HAP-1 (cell line): Measurements from ENCODE around the gene ZNF74.
A peak's percentile ranks its signal among the peaks of the same experiment; 100 is the strongest.

Source experiments
- DNase-seq, 2 experiments: peaks; one replicate each; pipeline ENCODE4 v3.0.0-alpha.2; 2016 to 2020; ENCODE audit warnings: low spot score in 2 of 2
- H3K27me3 ChIP-seq: fragments of 250-450 bp; sonication (Bioruptor Pico); 2 replicates; pipeline ENCODE4 v1.5.1; 2020; ENCODE audit warnings: low read depth, mild to moderate bottlenecking, moderate library complexity
- H3K36me3 ChIP-seq: fragments of 250-450 bp; sonication (Bioruptor Pico); replicated peaks from 2 replicates; pipeline ENCODE4 v1.5.1; 2020; ENCODE audit warnings: mild to moderate bottlenecking
- H3K4me1 ChIP-seq: fragments of 250-450 bp; sonication (Bioruptor Pico); 2 replicates; pipeline ENCODE4 v1.5.1; 2020; ENCODE audit warnings: mild to moderate bottlenecking
- H3K4me3 ChIP-seq: fragments of 250-450 bp; sonication (Bioruptor Pico); 2 replicates; pipeline ENCODE4 v1.5.1; 2020; ENCODE audit warnings: mild to moderate bottlenecking, moderate library complexity
- H3K9me3 ChIP-seq: fragments of 250-450 bp; sonication (Bioruptor Pico); 2 replicates; pipeline ENCODE4 v1.5.1; 2020; ENCODE audit warnings: mild to moderate bottlenecking, moderate library complexity
- in situ Hi-C: fragments of 300-500 bp; cut with MboI; formaldehyde crosslinking; loops from 3 replicates; pipeline ENCODE4 v1.14.3; 2020; ENCODE audit warnings: low sequenced_read_pairs, inconsistent platforms, mixed read lengths

The ZNF74 gene

DNA sequence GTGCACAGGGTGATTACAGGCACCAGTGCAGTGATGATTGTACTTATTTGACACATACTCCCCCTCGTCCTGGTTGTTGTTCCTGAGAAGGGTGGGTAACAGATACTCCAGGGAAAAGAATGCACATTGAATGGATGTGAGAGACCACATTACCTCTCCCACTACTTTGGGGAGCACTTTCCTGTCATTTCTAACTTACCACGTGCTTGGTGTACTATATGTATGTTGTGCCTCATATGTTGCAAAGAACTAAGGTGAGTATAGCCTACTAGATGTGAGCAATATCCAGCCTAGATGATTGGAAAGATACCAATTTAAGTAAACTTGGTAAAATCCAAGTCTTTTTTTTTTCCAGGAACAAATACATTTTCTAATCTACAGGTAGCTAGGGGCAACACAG is 58.0 kb downstream of the ZNF74 start:
- Histone ChIP-seq H3K27me3 (no peaks in the 10 kb centered on the region), H3K4me1 (no peaks in the 10 kb centered on the region), H3K4me3 (no peak overlapping the region), H3K36me3 (peaks cover 18% of the 10 kb centered on the region; the same call in 1 of the 2 replicates), H3K9me3 (no peaks in the 10 kb centered on the region)
- DNase-seq, result no peak
- in situ Hi-C loops, result loop anchor here (10.0 kb wide), 1 partner anchor 297 kb away; the partner anchor contains the start of gene CCDC188

DNA sequence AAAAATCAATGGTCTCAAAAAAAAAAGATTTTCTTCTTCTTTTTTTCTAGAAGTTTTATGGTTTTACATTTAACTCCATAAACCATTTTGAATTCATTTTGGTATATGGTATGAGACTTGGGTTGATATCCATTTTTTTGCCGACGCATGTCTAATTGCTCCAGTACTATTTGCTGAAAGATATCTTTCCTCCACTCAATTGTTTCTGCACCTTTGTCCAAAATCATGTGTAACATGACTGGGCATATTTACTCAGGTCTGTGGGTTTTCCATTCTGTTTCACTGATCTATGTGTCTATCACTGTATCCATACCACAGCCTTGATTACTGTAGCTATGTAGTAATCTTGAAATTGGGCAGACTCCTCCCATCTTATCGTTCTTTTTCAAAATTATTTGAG is 59.3 kb downstream of the ZNF74 start:
- in situ Hi-C loops, result loop anchor here (10.0 kb wide), 1 partner anchor 298 kb away; the partner anchor contains the start of gene CCDC188
- Histone ChIP-seq H3K4me1 (no peaks in the 10 kb centered on the region), H3K36me3 (peaks cover 19% of the 10 kb centered on the region), H3K27me3 (no peaks in the 10 kb centered on the region), H3K9me3 (no peaks in the 10 kb centered on the region), H3K4me3 (no peak overlapping the region)
- DNase-seq, result no peak

DNA sequence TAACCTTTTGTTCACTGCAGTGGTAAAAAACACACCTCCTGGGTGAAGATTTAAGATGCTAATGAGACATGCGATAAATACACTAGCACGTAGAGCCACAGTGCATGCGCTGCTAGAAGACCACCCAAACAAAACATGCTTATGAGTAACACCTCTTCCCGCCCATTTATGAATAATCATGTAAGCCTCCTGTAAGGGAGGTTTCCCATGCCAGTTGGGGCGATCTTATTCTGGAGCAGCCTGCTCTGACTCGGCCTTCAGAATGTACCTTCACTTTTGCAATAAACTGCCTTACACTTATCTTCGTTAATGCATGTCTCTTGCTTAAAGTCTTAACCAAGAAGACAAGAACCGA is 61.7 kb downstream of the ZNF74 start:
- H3K4me1 ChIP-seq, result no peaks in the 10 kb centered on the region
- peaks cover 24% of the 10 kb centered on the region for H3K36me3 ChIP-seq
- H3K4me3 ChIP-seq, result no peak overlapping the region
- in situ Hi-C loops, result loop anchor here (10.0 kb wide), 1 partner anchor 301 kb away; the partner anchor contains the start of gene CCDC188
- H3K9me3 ChIP-seq, result no peaks in the 10 kb centered on the region
- DNase-seq, result no peak
- H3K27me3 ChIP-seq, result no peaks in the 10 kb centered on the region

DNA sequence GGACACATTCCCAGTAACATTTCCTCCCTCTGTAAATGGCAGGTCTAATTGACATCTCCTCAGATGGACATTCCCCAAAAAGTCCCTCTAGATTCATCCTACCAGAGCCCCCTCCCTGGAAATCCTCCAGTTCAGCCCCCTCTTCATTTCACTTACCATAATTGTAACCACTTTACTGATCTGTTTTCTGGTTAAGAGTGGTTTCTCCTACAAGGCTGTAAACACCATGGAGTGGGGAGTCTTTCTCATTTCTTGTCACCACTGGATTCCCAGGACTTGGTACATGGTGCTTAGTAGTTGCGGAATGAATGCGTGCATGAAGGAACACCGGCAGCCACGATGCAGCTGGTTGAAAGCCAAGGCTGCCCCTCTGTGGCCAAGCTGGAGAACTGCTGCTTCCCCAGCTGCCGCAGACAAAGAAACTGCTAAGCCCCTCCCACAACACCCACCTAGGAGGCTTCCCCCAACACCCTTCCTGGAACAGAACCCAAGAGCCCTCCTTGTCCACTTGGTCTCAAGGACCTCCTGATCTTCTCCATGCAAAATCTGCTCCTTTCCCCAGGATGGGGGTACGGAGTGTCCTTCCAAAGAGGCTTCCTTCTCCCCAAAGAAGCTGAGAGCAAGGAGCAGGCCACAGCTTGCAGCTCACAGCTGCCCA is 62.2 kb downstream of the ZNF74 start:
- Histone ChIP-seq H3K4me1 (no peaks in the 10 kb centered on the region), H3K4me3 (no peak overlapping the region), H3K36me3 (peaks cover 27% of the 10 kb centered on the region), H3K27me3 (no peaks in the 10 kb centered on the region), H3K9me3 (no peaks in the 10 kb centered on the region)
- DNase-seq, result peak; percentile 87 to 89
- in situ Hi-C loops, result loop anchor here (10.0 kb wide), 1 partner anchor 301 kb away; the partner anchor contains the start of gene CCDC188

DNA sequence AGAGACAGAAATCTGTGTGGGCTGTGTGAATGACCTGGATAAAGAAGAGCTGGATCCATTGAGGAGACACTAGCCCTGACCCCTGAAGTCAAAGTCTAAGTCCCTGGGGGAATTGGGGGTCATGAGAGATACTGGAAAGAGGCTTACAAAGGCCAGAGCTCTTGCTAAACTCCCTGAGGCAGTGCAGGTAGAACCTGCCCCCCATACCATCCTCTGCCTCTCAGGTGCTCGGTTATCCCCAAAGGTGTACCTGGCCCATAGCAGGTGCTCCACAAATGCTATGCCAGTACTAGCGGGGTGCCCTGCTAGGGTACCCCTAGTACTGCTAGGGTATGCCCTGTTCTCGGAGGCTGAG is 62.7 kb downstream of the ZNF74 start:
- DNase-seq, result no peak
- in situ Hi-C loops, result loop anchor here (10.0 kb wide), 1 partner anchor 302 kb away; the partner anchor contains the start of gene CCDC188
- no peaks in the 10 kb centered on the region for H3K27me3 ChIP-seq
- no peak overlapping the region for H3K4me3 ChIP-seq
- H3K4me1 ChIP-seq, result no peaks in the 10 kb centered on the region
- peaks cover 27% of the 10 kb centered on the region for H3K36me3 ChIP-seq
- no peaks in the 10 kb centered on the region for H3K9me3 ChIP-seq

DNA sequence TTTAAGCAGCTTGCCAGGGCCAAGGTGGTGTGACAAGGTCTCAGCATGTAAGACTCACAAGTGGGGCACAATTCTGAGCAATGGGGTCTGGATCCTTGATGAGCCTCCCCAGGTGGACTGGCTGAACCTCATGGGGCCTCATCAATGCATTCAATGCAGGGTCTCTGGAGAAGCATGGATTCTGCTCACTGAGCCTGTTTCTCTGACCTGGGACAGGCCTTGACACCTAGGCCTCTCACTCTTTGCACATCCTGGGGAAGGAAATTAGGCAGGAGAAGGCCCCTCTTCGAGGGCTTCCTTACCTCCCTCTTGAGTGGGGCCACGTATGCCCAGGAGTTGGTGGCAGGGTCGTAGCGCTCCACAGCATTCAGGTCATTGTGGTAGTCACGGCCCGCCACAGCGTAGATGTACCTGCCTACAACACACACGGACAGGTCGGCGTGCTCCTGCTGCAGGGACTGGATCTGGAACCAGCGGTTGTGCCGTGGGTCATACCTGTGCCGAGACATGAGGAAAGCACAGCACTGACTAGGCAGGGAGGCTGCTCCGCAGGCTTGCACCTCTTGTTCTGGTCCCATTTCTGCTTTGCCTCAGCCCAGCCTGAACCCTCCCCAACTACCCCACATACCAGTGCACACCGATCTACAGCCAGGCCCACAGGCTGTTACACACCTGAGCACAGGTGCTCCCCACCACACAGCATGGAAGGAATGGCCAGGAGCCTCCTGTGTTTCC is 63.7 kb downstream of the ZNF74 start:
- no peaks in the 10 kb centered on the region for H3K4me1 ChIP-seq
- H3K36me3 ChIP-seq, result peaks cover 27% of the 10 kb centered on the region
- H3K9me3 ChIP-seq, result no peaks in the 10 kb centered on the region
- no peak for DNase-seq
- H3K4me3 ChIP-seq, result no peak overlapping the region
- H3K27me3 ChIP-seq, result no peaks in the 10 kb centered on the region
- in situ Hi-C loops, result loop anchor here (10.0 kb wide), 1 partner anchor 303 kb away; the partner anchor contains the start of gene CCDC188
